ENCODE measurements around the gene MTIF3.

- TF ChIP-seq POLR2A (IDR thresholded peaks at IDR 0.05) (no peak), CTCF (IDR thresholded peaks at IDR 0.05) (no peak)
Measured at GRCh38 chr13:27496006-27496405, 45.6 kb upstream of the MTIF3 start.

Data from adrenal gland (tissue), 5 donors.